AG10803 (cell line): ENCODE data around the gene EXOC4.

Experiments
- DNase-seq: peaks from one replicate; pipeline ENCODE4 v3.0.0; 2010; ENCODE audit warnings: low read depth
- H3K4me3 ChIP-seq: 2 replicates; pipeline ENCODE4 v1.5.1; 2011; ENCODE audit warnings: mild to moderate bottlenecking, low read length, control low read depth
- CTCF ChIP-seq: conservative IDR thresholded peaks from 2 replicates; pipeline ENCODE4 v1.5.1; 2011; ENCODE audit warnings: mild to moderate bottlenecking, low read length, control low read depth, inconsistent platforms

EXOC4 gene

DNA sequence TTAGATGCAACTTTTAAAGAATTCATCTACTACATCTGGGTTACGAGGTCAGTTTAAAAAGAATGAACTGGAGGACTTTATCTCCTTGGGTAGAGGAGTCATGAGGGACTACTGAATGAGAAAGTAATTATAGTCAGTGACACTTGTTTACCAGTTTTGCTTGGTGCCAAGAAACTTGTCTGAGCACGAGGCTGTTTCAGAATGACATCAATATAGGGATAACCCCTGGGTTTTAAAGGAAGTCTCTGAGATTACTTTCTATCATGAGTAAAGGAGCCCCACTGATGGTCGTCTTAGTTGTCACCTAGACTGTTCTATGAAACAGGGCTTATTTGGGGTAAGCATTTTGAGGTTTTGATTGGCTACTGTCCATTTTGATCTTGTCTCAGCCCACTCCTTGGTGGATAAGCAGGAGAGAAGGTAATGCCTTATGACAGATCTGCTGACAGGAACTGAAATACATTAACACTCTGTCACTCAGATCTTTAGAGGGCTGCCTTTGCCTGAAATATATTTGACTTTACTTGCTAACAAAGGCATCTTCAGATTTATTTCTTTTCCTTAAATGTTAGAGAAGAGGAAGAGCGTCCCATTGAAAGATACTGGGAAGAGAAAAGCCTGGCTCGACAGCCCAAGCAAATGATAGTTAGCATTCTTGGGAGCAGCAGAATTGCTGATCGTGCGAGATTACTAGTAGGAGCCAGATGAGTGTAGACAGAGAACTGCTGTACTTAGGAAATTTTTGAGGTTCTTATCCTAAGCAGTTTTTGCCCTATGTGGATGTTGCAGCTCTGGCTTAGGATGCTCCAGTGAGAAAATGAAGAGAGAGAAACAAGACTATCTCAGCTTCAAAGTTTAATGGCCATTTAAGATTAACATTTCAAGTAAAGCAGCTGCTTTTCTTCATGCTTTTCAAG, 575.1 kb downstream of the EXOC4 start:
- TF ChIP-seq CTCF = no peak
- DNase-seq = no peak

GRCh38 chr7:133828906-133829305, 576.0 kb downstream of the EXOC4 start:
- TF ChIP-seq CTCF = no peak
- H3K4me3 ChIP-seq = no peak overlapping the region
- no peak for DNase-seq

More for the DNA sequence above, 575.1 kb downstream of the EXOC4 start:
- no peak overlapping the region for H3K4me3 ChIP-seq

DNA sequence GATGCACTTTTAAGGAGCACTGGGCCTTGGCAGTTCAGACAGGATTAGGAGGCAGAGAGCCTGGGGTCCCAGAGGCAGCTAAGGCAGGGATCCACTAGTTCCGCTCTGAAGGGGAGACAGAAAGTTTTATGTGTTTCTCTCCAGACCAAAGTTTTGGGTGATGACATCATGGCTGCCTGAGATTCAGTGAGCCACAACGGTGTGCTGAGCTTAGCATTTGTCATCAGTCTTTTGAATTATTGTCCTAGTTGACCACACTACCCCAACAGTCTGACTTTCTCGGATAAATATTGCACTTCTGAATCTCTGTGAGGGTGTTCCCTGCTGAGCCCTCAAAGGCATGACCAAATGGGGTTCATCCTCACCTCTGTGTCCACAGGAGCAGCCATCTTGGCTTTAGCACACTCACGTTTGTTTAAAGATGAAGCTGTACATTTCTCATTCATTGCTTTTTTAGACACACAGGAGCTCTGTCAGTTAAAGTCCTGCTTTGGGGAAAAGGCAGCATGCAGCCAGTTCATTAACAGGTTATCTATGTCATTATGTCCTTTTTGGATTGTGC, 576.5 kb downstream of the EXOC4 start:
- no peak overlapping the region for H3K4me3 ChIP-seq
- DNase-seq = peak; percentile 41
- TF ChIP-seq CTCF = no peak

GRCh38 chr7:133830081-133830480, 577.2 kb downstream of the EXOC4 start:
- DNase-seq = no peak
- TF ChIP-seq CTCF = no peak
- H3K4me3 ChIP-seq = no peak overlapping the region

DNA sequence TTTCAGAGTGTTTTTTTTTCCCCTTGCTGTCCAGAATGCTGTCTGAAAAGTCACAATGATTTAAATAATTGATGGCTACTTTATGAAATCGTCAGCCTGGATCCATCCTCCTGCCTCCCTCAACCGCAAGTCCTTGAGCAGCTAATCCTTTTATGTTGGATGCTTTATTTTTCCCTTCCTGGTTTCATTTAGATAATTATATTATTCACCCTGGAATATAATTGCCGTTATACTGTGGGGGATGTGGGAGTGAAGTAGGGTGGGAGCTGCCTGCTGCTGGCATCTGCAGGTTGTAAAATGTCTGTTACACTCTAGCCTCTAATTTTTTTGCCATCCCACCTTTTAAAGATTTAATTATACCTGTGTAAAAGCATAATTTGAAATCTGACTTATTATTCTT, 583.8 kb downstream of the EXOC4 start:
- H3K4me3 ChIP-seq = no peak overlapping the region
- DNase-seq = no peak
- no peak for TF ChIP-seq CTCF

GRCh38 chr7:133837224-133837623, 584.3 kb downstream of the EXOC4 start:
- no peak for TF ChIP-seq CTCF
- no peak for DNase-seq
- H3K4me3 ChIP-seq = no peak overlapping the region

- no peak for TF ChIP-seq CTCF
- DNase-seq = no peak
- no peak overlapping the region for H3K4me3 ChIP-seq
These were observed 586.2 kb downstream of the EXOC4 start for GRCh38 chr7:133839121-133839520.
